MCF 10A (cell line): ENCODE data around the gene TMEM94. TPM values are rescaled to one million over a fixed set of nuclear protein-coding genes. Genes with fewer than 3 reads are reported as not detected.

ENCODE experiments used
- BruUV-seq: library from RNA; stranded (reverse); fragments of 400-500 nt; replicated peaks from 2 replicates; lab custom pipeline; 2021; lab: Mats Ljungman, UMichigan
- CTCF ChIA-PET: fragments of 300-600 bp; sonication (Branson Sonifier 250); formaldehyde crosslinking; extraction: SDS; loops from one replicate; lab custom pipeline; 2021; ENCODE audit warnings: antibody characterized with exemption, inconsistent platforms; lab: Yijun Ruan, JAX
- POLR2A ChIA-PET: fragments of 300-600, 350-650 bp; sonication (Branson Sonifier 250); formaldehyde crosslinking; extraction: SDS; loops from one replicate; lab custom pipeline; 2020; ENCODE audit warnings: antibody characterized with exemption, inconsistent platforms; lab: Yijun Ruan, JAX
- DNase-seq: peaks from one replicate; pipeline ENCODE4 v3.0.0-alpha.2; 2018; ENCODE audit not compliant: unreplicated experiment
- H3K27ac Mint-ChIP-seq: one replicate; pipeline ENCODE4 v1.8.0; 2022; ENCODE audit warnings: mild to moderate bottlenecking, low read depth, mixed read lengths; ENCODE audit not compliant: unreplicated experiment
- H3K27me3 Mint-ChIP-seq: one replicate; pipeline ENCODE4 v1.8.0; 2022; ENCODE audit warnings: mixed read lengths; ENCODE audit not compliant: insufficient read depth, unreplicated experiment
- H3K36me3 Mint-ChIP-seq: one replicate; pipeline ENCODE4 v1.8.0; 2022; ENCODE audit warnings: mild to moderate bottlenecking, moderate library complexity, mixed read lengths; ENCODE audit not compliant: insufficient read depth, unreplicated experiment
- H3K4me1 Mint-ChIP-seq: one replicate; pipeline ENCODE4 v1.8.0; 2022; ENCODE audit warnings: mixed read lengths; ENCODE audit not compliant: insufficient read depth, unreplicated experiment
- H3K4me3 Mint-ChIP-seq: one replicate; pipeline ENCODE4 v1.8.0; 2022; ENCODE audit warnings: mild to moderate bottlenecking, moderate library complexity, mixed read lengths; ENCODE audit not compliant: unreplicated experiment
- H3K9me3 Mint-ChIP-seq: one replicate; pipeline ENCODE4 v1.8.0; 2022; ENCODE audit warnings: mixed read lengths; ENCODE audit not compliant: unreplicated experiment
- intact Hi-C: fragments of 100-400 bp; cut with micrococcal nuclease; formaldehyde crosslinking; loops from 2 replicates; pipeline ENCODE4 v1.14.1; 2022
- total RNA-seq: library from RNA; stranded (reverse); gene quantifications from 2 replicates; pipeline ENCODE4 v1.2.3, GENCODE V29; 2022
- TF ChIP-seq, protein P1 (sequence below): fragments of 200-600 bp; IDR thresholded peaks from one replicate; pipeline ENCODE4 v1.8.0; 2022; ENCODE audit warnings: antibody characterized with exemption, mild to moderate bottlenecking; ENCODE audit not compliant: unreplicated experiment

Gene TMEM94
- total RNA-seq, 1 experiment from 2014 or later, result 42.8 TPM

DNA sequence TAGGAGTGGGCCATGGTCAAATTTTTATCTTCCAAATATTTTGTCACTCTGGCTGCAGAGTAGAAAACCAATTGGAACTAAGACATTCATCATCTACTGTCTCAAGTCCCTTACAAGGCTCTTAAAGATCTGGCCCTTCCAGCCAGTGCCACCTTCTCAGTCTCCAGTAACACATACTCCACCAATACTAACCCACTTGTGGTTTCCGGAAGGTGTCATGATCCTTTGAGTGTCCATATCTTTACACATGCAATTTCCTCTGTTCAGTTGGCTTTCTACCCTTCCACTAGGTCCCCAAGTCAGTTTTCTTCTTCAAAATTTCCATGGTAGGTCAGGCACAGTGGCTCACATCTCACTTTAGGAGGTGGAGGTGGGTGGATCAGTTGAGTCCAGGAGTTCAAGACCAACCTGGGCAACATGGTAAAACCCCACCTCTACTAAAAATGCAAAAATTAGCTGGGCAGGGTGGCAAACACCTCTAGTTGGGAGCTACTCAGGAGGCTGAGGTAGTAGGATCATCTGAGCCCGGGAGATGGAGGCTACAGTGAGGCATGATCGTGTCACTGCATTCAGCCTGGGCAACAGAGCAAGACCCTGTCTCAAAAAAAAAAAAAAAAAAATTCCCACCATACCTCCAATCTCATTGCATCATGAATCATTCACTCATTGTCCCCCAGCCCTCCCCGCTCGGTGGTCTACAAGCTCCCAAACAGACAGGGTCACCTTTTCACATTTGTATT is 44.9 kb upstream of the TMEM94 start:
- no peak for DNase-seq
- POLR2A ChIA-PET, result interaction anchor here (1.1 to 1.4 kb wide), 3 partner anchors 18 to 151 kb away, joined by 3 to 8 read pairs (median 3); no protein-coding TSS in a partner anchor
- Mint-ChIP-seq H3K36me3 (no peaks in the 10 kb centered on the region), H3K27me3 (peaks cover 30% of the 10 kb centered on the region), H3K4me1 (peaks cover 16% of the 10 kb centered on the region), H3K9me3 (no peaks in the 10 kb centered on the region), H3K27ac (no peak overlapping the region), H3K4me3 (no peak overlapping the region)
- TF ChIP-seq, protein P1, sequence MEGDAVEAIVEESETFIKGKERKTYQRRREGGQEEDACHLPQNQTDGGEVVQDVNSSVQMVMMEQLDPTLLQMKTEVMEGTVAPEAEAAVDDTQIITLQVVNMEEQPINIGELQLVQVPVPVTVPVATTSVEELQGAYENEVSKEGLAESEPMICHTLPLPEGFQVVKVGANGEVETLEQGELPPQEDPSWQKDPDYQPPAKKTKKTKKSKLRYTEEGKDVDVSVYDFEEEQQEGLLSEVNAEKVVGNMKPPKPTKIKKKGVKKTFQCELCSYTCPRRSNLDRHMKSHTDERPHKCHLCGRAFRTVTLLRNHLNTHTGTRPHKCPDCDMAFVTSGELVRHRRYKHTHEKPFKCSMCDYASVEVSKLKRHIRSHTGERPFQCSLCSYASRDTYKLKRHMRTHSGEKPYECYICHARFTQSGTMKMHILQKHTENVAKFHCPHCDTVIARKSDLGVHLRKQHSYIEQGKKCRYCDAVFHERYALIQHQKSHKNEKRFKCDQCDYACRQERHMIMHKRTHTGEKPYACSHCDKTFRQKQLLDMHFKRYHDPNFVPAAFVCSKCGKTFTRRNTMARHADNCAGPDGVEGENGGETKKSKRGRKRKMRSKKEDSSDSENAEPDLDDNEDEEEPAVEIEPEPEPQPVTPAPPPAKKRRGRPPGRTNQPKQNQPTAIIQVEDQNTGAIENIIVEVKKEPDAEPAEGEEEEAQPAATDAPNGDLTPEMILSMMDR, result no peak
- intact Hi-C loops, result loop anchor here (1.0 to 5.0 kb wide), 4 partner anchors 88 to 299 kb away; partner anchors contain the start of genes MIF4GD and SLC25A19
- CTCF ChIA-PET, result interaction anchor here (0.6 to 2.3 kb wide), 19 partner anchors 10 to 549 kb away, joined by 3 to 30 read pairs (median 4); partner anchors contain the start of genes MIF4GD and SLC25A19
- no TSS peak for BruUV-seq

- no TSS peak for BruUV-seq
- peak overlapping the region; percentile 76 for H3K27ac Mint-ChIP-seq
- no peaks in the 10 kb centered on the region for H3K36me3 Mint-ChIP-seq
- peak overlapping the region; percentile 35 for H3K4me3 Mint-ChIP-seq
- H3K27me3 Mint-ChIP-seq, result peaks cover 30% of the 10 kb centered on the region
- peaks cover 11% of the 10 kb centered on the region for H3K4me1 Mint-ChIP-seq
- TF ChIP-seq, protein P1, result peak; percentile 82
- intact Hi-C loops, result loop anchor here (1.0 to 5.0 kb wide), 4 partner anchors 89 to 300 kb away; partner anchors contain the start of genes MIF4GD and SLC25A19
- ChIA-PET CTCF (interaction anchor here (0.5 to 2.3 kb wide), 29 partner anchors 9 to 494 kb away, joined by 3 to 30 read pairs (median 3); partner anchors contain the start of genes MIF4GD, SLC25A19 and SMIM5), POLR2A (interaction anchor here (1.1 to 1.4 kb wide), 3 partner anchors 19 to 152 kb away, joined by 3 to 8 read pairs (median 3); no protein-coding TSS in a partner anchor)
- DNase-seq, result peak; percentile 74
- H3K9me3 Mint-ChIP-seq, result no peaks in the 10 kb centered on the region
These were observed 43.7 kb upstream of the TMEM94 start for GRCh38 chr17:75412455-75413317.

DNA sequence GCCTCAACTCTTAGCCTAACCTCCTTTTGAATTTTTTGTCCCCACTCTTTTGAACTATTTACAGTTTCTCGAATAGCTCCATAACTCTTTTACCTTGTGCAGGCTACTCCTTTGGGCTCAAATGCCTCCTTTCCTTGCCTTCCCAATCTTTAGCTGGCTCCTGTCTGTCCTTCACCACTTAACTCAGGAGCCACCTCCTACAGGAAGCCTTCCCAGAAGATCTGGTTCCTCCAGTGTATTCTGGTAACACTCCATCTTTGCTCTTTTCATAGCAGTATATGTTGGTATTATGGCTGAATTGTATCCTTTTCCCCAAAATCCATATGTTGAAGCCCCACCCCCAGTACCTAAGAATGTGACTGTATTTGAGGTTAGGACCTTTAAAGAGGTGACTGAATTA is 41.9 kb upstream of the TMEM94 start:
- H3K4me3 Mint-ChIP-seq, result no peak overlapping the region
- H3K9me3 Mint-ChIP-seq, result no peaks in the 10 kb centered on the region
- no peak for DNase-seq
- ChIA-PET CTCF (interaction anchor here (0.7 to 1.2 kb wide), 2 partner anchors 20 to 93 kb away, joined by 3 to 4 read pairs; no protein-coding TSS in a partner anchor), POLR2A (interaction anchor here (0.6 kb wide), 1 partner anchor 78 kb away, joined by 6 read pairs; no protein-coding TSS in a partner anchor)
- TF ChIP-seq, protein P1, result no peak
- H3K27me3 Mint-ChIP-seq, result peaks cover 41% of the 10 kb centered on the region
- H3K27ac Mint-ChIP-seq, result no peak overlapping the region
- H3K36me3 Mint-ChIP-seq, result no peaks in the 10 kb centered on the region
- intact Hi-C loops, result loop anchor here (5.0 kb wide), 1 partner anchor 302 kb away; no protein-coding TSS in a partner anchor
- peaks cover 11% of the 10 kb centered on the region for H3K4me1 Mint-ChIP-seq
- BruUV-seq, result no TSS peak
